OCI-LY7 (cell line): ENCODE measurements around the gene SLC6A6.

Experiments
- CTCF ChIP-seq: fragments of 200-600 bp; sonication (generic); conservative IDR thresholded peaks from 2 replicates; pipeline ENCODE4 v1.5.1; 2014; ENCODE audit warnings: mild to moderate bottlenecking, antibody characterized with exemption, low read length, moderate library complexity, mixed read lengths
- EZH2phosphoT487 ChIP-seq: fragments of 200-600 bp; sonication (generic); IDR thresholded peaks from 2 replicates; pipeline ENCODE4 v1.6.1; 2018; ENCODE audit warnings: low read depth, borderline replicate concordance, mild to moderate bottlenecking, mixed run types, antibody characterized with exemption, low read length, moderate library complexity, mixed read lengths

GRCh38 chr3:14404186-14404585 is 1.8 kb downstream of the SLC6A6 start:
- TF ChIP-seq CTCF (no peak), EZH2phosphoT487 (no peak)
